ENCODE measurements around the gene NCAM1.

Gene NCAM1

DNA sequence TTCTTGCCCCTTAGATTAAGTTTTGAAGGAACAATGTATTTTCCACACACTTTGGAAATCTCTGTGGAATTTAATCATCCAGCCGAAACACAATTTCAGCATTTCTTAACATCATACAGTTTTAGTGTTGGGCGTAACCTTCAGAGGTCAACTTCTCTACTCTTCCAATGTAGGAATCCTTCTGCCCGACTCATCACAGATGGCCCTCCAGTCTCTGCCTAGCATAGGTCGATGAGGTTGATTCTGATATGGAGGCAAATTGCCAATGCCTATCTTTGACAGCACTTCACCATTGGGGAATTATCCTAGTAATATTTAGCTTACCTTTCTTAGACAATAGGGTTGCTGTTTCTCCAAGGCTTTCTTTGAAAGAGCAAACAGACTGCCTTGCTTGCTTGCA lies 177.5 kb downstream of the NCAM1 start:
- ChIA-PET POLR2A (no interaction called here), CTCF (interaction anchor here (0.7 kb wide), 2 partner anchors 557 to 802 kb away, joined by 3 to 4 read pairs; no protein-coding TSS in a partner anchor)
- H3K9me3 ChIP-seq (ENCODE audit: control insufficient read depth, insufficient read depth, low read depth, low read length) = no peaks in the 10 kb centered on the region
- no peak overlapping the region for H3K4me3 ChIP-seq (ENCODE audit: low read depth, low read length)
- H3K4me1 ChIP-seq (ENCODE audit: control insufficient read depth, insufficient read depth, low read length) = no peaks in the 10 kb centered on the region
- no peaks in the 10 kb centered on the region for H3K36me3 ChIP-seq (ENCODE audit: control insufficient read depth in 2 of 2, insufficient read depth in 1 of 2, low read length in 2 of 2)
- H3K27ac ChIP-seq (ENCODE audit: extremely low read depth, low read depth, low read length) = no peak overlapping the region
- TF ChIP-seq ZNF423 (tag by site-specific recombination; IDR thresholded peaks at IDR 0.05) (no peak), ZNF530 (tag by site-specific recombination; IDR thresholded peaks at IDR 0.05; ENCODE audit: low read depth) (no peak), ZNF354C (tag by site-specific recombination; IDR thresholded peaks at IDR 0.05; ENCODE audit: borderline replicate concordance, low read depth) (no peak), ZNF366 (tag by site-specific recombination; conservative IDR thresholded peaks at IDR 0.05) (no peak), ZNF488 (tag by site-specific recombination; IDR thresholded peaks at IDR 0.05) (no peak), ZNF768 (tag by site-specific recombination; IDR thresholded peaks at IDR 0.05) (no peak), ZSCAN23 (tag by site-specific recombination; IDR thresholded peaks at IDR 0.05) (no peak), ZNF426 (tag by site-specific recombination; IDR thresholded peaks at IDR 0.05) (no peak), ZNF692 (tag by site-specific recombination; IDR thresholded peaks at IDR 0.05) (no peak), FEZF1 (tag by site-specific recombination; IDR thresholded peaks at IDR 0.05) (no peak), ZNF133 (tag by site-specific recombination; IDR thresholded peaks at IDR 0.05) (no peak), MYNN (tag by site-specific recombination; IDR thresholded peaks at IDR 0.05; ENCODE audit: borderline replicate concordance) (no peak)
- TF ChIP-seq, protein P1, sequence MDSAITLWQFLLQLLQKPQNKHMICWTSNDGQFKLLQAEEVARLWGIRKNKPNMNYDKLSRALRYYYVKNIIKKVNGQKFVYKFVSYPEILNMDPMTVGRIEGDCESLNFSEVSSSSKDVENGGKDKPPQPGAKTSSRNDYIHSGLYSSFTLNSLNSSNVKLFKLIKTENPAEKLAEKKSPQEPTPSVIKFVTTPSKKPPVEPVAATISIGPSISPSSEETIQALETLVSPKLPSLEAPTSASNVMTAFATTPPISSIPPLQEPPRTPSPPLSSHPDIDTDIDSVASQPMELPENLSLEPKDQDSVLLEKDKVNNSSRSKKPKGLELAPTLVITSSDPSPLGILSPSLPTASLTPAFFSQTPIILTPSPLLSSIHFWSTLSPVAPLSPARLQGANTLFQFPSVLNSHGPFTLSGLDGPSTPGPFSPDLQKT (IDR thresholded peaks at IDR 0.05; ENCODE audit: borderline replicate concordance, low read depth, low read length) = no peak
- TF ChIP-seq, protein P2, sequence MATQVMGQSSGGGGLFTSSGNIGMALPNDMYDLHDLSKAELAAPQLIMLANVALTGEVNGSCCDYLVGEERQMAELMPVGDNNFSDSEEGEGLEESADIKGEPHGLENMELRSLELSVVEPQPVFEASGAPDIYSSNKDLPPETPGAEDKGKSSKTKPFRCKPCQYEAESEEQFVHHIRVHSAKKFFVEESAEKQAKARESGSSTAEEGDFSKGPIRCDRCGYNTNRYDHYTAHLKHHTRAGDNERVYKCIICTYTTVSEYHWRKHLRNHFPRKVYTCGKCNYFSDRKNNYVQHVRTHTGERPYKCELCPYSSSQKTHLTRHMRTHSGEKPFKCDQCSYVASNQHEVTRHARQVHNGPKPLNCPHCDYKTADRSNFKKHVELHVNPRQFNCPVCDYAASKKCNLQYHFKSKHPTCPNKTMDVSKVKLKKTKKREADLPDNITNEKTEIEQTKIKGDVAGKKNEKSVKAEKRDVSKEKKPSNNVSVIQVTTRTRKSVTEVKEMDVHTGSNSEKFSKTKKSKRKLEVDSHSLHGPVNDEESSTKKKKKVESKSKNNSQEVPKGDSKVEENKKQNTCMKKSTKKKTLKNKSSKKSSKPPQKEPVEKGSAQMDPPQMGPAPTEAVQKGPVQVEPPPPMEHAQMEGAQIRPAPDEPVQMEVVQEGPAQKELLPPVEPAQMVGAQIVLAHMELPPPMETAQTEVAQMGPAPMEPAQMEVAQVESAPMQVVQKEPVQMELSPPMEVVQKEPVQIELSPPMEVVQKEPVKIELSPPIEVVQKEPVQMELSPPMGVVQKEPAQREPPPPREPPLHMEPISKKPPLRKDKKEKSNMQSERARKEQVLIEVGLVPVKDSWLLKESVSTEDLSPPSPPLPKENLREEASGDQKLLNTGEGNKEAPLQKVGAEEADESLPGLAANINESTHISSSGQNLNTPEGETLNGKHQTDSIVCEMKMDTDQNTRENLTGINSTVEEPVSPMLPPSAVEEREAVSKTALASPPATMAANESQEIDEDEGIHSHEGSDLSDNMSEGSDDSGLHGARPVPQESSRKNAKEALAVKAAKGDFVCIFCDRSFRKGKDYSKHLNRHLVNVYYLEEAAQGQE (tag by site-specific recombination; IDR thresholded peaks at IDR 0.05) = no peak

DNA sequence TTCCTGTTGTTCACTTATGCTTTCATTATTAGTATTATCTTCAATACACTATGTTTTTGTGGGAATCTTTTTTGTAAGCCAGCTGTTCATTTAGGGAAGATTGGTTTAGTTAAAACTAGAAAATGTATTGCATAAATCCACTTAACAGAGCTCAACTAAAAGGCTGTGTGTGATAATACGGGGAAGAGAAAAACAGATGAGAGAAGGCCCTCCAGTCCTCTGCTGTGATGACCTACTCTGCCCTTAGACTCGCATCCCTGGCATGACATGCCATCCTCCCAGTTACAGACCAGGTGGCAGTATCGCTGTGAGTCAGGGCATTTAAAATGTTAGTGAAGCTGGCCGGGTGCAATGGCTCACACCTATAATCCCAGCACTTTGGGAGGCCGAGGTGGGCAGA lies 179.8 kb downstream of the NCAM1 start:
- TF ChIP-seq ZNF426 (tag by site-specific recombination; IDR thresholded peaks at IDR 0.05) (no peak), ZNF658 (tag by site-specific recombination; IDR thresholded peaks at IDR 0.05) (no peak), ZNF404 (tag by site-specific recombination; IDR thresholded peaks at IDR 0.05) (no peak), ZNF473 (tag by site-specific recombination; IDR thresholded peaks at IDR 0.05) (no peak), HOXD13 (CRISPR knock-in tag; IDR thresholded peaks at IDR 0.05; ENCODE audit: borderline replicate concordance) (no peak), ZNF26 (tag by site-specific recombination; IDR thresholded peaks at IDR 0.05) (no peak), ZBTB44 (tag by site-specific recombination; IDR thresholded peaks at IDR 0.05) (no peak)
- ChIA-PET CTCF (interaction anchor here (0.6 kb wide), 2 partner anchors 34 to 166 kb away, joined by 3 to 4 read pairs; no protein-coding TSS in a partner anchor), POLR2A (no interaction called here)
- no peaks in the 10 kb centered on the region for H3K36me3 ChIP-seq (ENCODE audit: control insufficient read depth in 2 of 2, insufficient read depth in 1 of 2, low read length in 2 of 2)
- H3K27ac ChIP-seq (ENCODE audit: extremely low read depth, low read depth, low read length) = no peak overlapping the region
- no peaks in the 10 kb centered on the region for H3K9me3 ChIP-seq (ENCODE audit: control insufficient read depth, insufficient read depth, low read depth, low read length)
- H3K4me1 ChIP-seq (ENCODE audit: control insufficient read depth, insufficient read depth, low read length) = no peaks in the 10 kb centered on the region
- H3K4me3 ChIP-seq (ENCODE audit: low read depth, low read length) = no peak overlapping the region

Measured in HEK293 (cell line).